Measurements from ENCODE around the gene OR51B4.
"Not testable (repeated sequence)": the region's sequence is repeated elsewhere in the genome, so short reads cannot be mapped to it uniquely, and the experiment has no call there.

Gene OR51B4

GRCh38 chr11:5266609-5267008, 35.1 kb downstream of the OR51B4 start:
- no peaks in the 10 kb centered on the region for H3K27me3 Mint-ChIP-seq
- no peaks in the 10 kb centered on the region for H3K4me1 Mint-ChIP-seq
- H3K27ac Mint-ChIP-seq: no peak overlapping the region
- DNase-seq (no peak), ATAC-seq (no peak)
- no peaks in the 10 kb centered on the region for H3K9me3 Mint-ChIP-seq
- H3K4me3 Mint-ChIP-seq: no peak overlapping the region

- Mint-ChIP-seq H3K27ac (no peak overlapping the region), H3K4me1 (no peaks in the 10 kb centered on the region)
Observed at GRCh38 chr11:5265832-5266231, 35.9 kb downstream of the OR51B4 start.

GRCh38 chr11:5258543-5259262, 43.0 kb downstream of the OR51B4 start:
- no peak for DNase-seq
- Mint-ChIP-seq H3K4me3 (no peak overlapping the region), H3K4me1 (no peaks in the 10 kb centered on the region), H3K27ac (no peak overlapping the region), H3K27me3 (peaks cover 10% of the 10 kb centered on the region), H3K9me3 (peaks cover 0 to 18% of the 10 kb centered on the region in 2 donors)
- ATAC-seq: no peak

More at GRCh38 chr11:5265832-5266231, 35.9 kb downstream of the OR51B4 start:
- Mint-ChIP-seq H3K27me3 (no peaks in the 10 kb centered on the region), H3K9me3 (no peaks in the 10 kb centered on the region), H3K4me3 (no peak overlapping the region)
- no peak for DNase-seq
- no peak for ATAC-seq

GRCh38 chr11:5257296-5257695, 44.5 kb downstream of the OR51B4 start:
- no peaks in the 10 kb centered on the region for H3K4me1 Mint-ChIP-seq
- peaks cover 0 to 18% of the 10 kb centered on the region in 2 donors for H3K9me3 Mint-ChIP-seq
- peaks cover 10% of the 10 kb centered on the region for H3K27me3 Mint-ChIP-seq
- H3K4me3 Mint-ChIP-seq: no peak overlapping the region
- DNase-seq (no peak), ATAC-seq (no peak)
- H3K27ac Mint-ChIP-seq: no peak overlapping the region

GRCh38 chr11:5254646-5255413, 46.9 kb downstream of the OR51B4 start, which contains the start of gene HBG2:
HBG2 (minus strand) TSS chr11:5254781; CDS start chr11:5254728, 53 bp downstream.
- H3K9me3 Mint-ChIP-seq: peaks cover 0 to 18% of the 10 kb centered on the region in 2 donors
- not testable (repeated sequence) for H3K4me1 Mint-ChIP-seq, H3K27me3 Mint-ChIP-seq, DNase-seq, H3K27ac Mint-ChIP-seq, H3K4me3 Mint-ChIP-seq, ATAC-seq

- not testable (repeated sequence) for H3K27ac Mint-ChIP-seq, H3K4me1 Mint-ChIP-seq, H3K4me3 Mint-ChIP-seq, H3K27me3 Mint-ChIP-seq, DNase-seq
- H3K9me3 Mint-ChIP-seq: peaks cover 0 to 11% of the 10 kb centered on the region in 2 donors
- peak; percentile 28 for ATAC-seq
Observed at GRCh38 chr11:5254023-5254422, 47.7 kb downstream of the OR51B4 start.

GRCh38 chr11:5253440-5253839, 48.3 kb downstream of the OR51B4 start:
- not testable (repeated sequence) for H3K27ac Mint-ChIP-seq, ATAC-seq, DNase-seq, H3K4me3 Mint-ChIP-seq, H3K27me3 Mint-ChIP-seq, H3K9me3 Mint-ChIP-seq, H3K4me1 Mint-ChIP-seq

GRCh38 chr11:5252919-5253265, 48.9 kb downstream of the OR51B4 start:
- Mint-ChIP-seq H3K9me3 (peaks cover 0 to 5% of the 10 kb centered on the region in 2 donors), H3K27ac (peak overlapping the region in 1 of 2 donors; percentile 2), H3K4me1 (no peaks in the 10 kb centered on the region), H3K27me3 (peaks cover 5% of the 10 kb centered on the region), H3K4me3 (no peak overlapping the region)
- ATAC-seq: no peak
- DNase-seq: no peak

GRCh38 chr11:5252192-5252918, 49.4 kb downstream of the OR51B4 start:
- H3K4me1 Mint-ChIP-seq: no peaks in the 10 kb centered on the region
- no peaks in the 10 kb centered on the region for H3K27me3 Mint-ChIP-seq
- ATAC-seq (no peak), DNase-seq (no peak)
- H3K9me3 Mint-ChIP-seq: no peaks in the 10 kb centered on the region
- H3K27ac Mint-ChIP-seq: no peak overlapping the region
- no peak overlapping the region for H3K4me3 Mint-ChIP-seq

- H3K27me3 Mint-ChIP-seq: no peaks in the 10 kb centered on the region
- H3K4me3 Mint-ChIP-seq: no peak overlapping the region
- no peaks in the 10 kb centered on the region for H3K4me1 Mint-ChIP-seq
- no peak overlapping the region for H3K27ac Mint-ChIP-seq
- ATAC-seq (no peak), DNase-seq (no peak)
- no peaks in the 10 kb centered on the region for H3K9me3 Mint-ChIP-seq
Observed at GRCh38 chr11:5251746-5252145, 50.0 kb downstream of the OR51B4 start.

Measured in stimulated activated naive CD8-positive, alpha-beta T cell treated with anti-CD3 and anti-CD28 coated beads, Interleukin-15, amount 100 ng/mL, for 72 hours (primary cell).